Mammary epithelial cell (primary cell): ENCODE results near the gene ASAH2B.
"Not testable (repeated sequence)": the region's sequence is repeated elsewhere in the genome, so short reads cannot be mapped to it uniquely, and the experiment has no call there.

Experiments used
- EZH2 ChIP-seq: IDR thresholded peaks from 2 replicates; pipeline ENCODE4 v1.6.1; 2012; ENCODE audit warnings: low read length, inconsistent platforms, borderline replicate concordance
- TF ChIP-seq, protein P1 (sequence below), 2 donors: IDR thresholded peaks in 1 of 2; conservative IDR thresholded peaks in 1 of 2; 2 replicates each; pipeline ENCODE4 v1.5.1; 2011 to 2012; ENCODE audit warnings: inconsistent platforms in 2 of 2, low read length in 2 of 2, mild to moderate bottlenecking in 2 of 2, control low read depth in 1 of 2, low read depth in 1 of 2; ENCODE audit not compliant: insufficient read depth in 1 of 2; ENCODE audit errors: extremely low read depth in 1 of 2

DNA sequence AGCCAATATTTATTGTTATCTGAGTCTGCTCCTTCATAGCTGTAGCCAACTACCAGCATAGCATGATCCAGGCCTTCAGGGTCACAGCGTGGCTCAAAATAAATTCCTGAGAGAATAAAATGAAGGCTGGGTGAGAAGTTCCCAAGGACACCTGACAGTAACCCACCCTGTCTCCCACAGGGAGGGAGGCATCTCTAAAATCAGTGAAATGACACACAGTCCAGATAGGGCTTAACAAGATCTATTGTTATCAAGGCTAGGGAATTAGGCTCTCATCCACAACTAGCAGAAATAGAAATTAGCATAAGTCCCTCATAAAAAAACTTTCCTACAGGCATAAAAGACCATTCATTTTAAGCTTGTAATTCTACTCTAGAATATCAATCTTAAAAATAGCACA lies 33.7 kb upstream of the ASAH2B start:
- TF ChIP-seq, protein P1, sequence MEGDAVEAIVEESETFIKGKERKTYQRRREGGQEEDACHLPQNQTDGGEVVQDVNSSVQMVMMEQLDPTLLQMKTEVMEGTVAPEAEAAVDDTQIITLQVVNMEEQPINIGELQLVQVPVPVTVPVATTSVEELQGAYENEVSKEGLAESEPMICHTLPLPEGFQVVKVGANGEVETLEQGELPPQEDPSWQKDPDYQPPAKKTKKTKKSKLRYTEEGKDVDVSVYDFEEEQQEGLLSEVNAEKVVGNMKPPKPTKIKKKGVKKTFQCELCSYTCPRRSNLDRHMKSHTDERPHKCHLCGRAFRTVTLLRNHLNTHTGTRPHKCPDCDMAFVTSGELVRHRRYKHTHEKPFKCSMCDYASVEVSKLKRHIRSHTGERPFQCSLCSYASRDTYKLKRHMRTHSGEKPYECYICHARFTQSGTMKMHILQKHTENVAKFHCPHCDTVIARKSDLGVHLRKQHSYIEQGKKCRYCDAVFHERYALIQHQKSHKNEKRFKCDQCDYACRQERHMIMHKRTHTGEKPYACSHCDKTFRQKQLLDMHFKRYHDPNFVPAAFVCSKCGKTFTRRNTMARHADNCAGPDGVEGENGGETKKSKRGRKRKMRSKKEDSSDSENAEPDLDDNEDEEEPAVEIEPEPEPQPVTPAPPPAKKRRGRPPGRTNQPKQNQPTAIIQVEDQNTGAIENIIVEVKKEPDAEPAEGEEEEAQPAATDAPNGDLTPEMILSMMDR (conservative IDR thresholded peaks at IDR 0.05 in 1 of 2, IDR thresholded peaks at IDR 0.05 in 1 of 2; ENCODE audit: extremely low read depth in 1 of 2, insufficient read depth in 1 of 2, low read depth in 1 of 2, low read length in 2 of 2), result not testable (repeated sequence)
- TF ChIP-seq EZH2, result not testable (repeated sequence)
